HEK293 (cell line): Measurements from ENCODE around the gene CNTFR.

ENCODE experiments used
- CTCF ChIA-PET: fragments of 350-600 bp; formaldehyde crosslinking; extraction: SDS; loops from one replicate; lab custom pipeline; 2021; ENCODE audit warnings: antibody characterized with exemption; lab: Yijun Ruan, JAX
- POLR2A ChIA-PET: fragments of 300-600 bp; formaldehyde crosslinking; extraction: SDS; loops from one replicate; lab custom pipeline; 2020; ENCODE audit warnings: antibody characterized with exemption, inconsistent platforms; lab: Yijun Ruan, JAX
- H3K27ac ChIP-seq: fragments of 200-500 bp; sonication (Bioruptor generic); 2 replicates; pipeline ENCODE4 v1.5.1; 2014; ENCODE audit warnings: low read depth, low read length, control low read depth, inconsistent platforms; ENCODE audit errors: extremely low read depth
- H3K36me3 ChIP-seq, 2 experiments: fragments of 200-500 bp in 1 of 2; sonication (Bioruptor generic) in 1 of 2; 1 replicate in 1 of 2; 2 replicates in 1 of 2; pipeline ENCODE4 v1.5.1; 2014 to 2017; ENCODE audit warnings: inconsistent platforms in 2 of 2, low read length in 2 of 2; ENCODE audit not compliant: control insufficient read depth in 2 of 2, insufficient read depth in 1 of 2
- H3K4me1 ChIP-seq: fragments of 200-500 bp; sonication (Bioruptor generic); 2 replicates; pipeline ENCODE4 v1.5.1; 2014; ENCODE audit warnings: mild to moderate bottlenecking, low read length, inconsistent platforms; ENCODE audit not compliant: control insufficient read depth, insufficient read depth
- H3K4me3 ChIP-seq: 2 replicates; pipeline ENCODE4 v1.5.1; 2011; ENCODE audit warnings: low read depth, mild to moderate bottlenecking, control low read depth, low read length, moderate library complexity
- H3K9me3 ChIP-seq: fragments of 200-500 bp; sonication (Bioruptor generic); 2 replicates; pipeline ENCODE4 v1.5.1; 2014; ENCODE audit warnings: low read depth, low read length, inconsistent platforms; ENCODE audit not compliant: control insufficient read depth, insufficient read depth
- AEBP2 ChIP-seq: fragments of 450-650 bp; formaldehyde crosslinking; IDR thresholded peaks from 2 replicates; pipeline ENCODE4 v1.5.1; 2016; ENCODE audit warnings: missing biosample characterization, missing genetic modification characterization, borderline replicate concordance
- GFI1B ChIP-seq: fragments of 450-650 bp; formaldehyde crosslinking; IDR thresholded peaks from 2 replicates; pipeline ENCODE4 v1.5.1; 2016; ENCODE audit warnings: missing biosample characterization, missing genetic modification characterization
- KLF8 ChIP-seq: fragments of 450-650 bp; formaldehyde crosslinking; IDR thresholded peaks from 2 replicates; pipeline ENCODE4 v1.5.1; 2016; ENCODE audit warnings: missing biosample characterization, missing genetic modification characterization
- PRDM4 ChIP-seq: fragments of 450-650 bp; formaldehyde crosslinking; IDR thresholded peaks from 2 replicates; pipeline ENCODE4 v1.5.1; 2017; ENCODE audit warnings: missing biosample characterization, missing genetic modification characterization
- REPIN1 ChIP-seq: fragments of 450-650 bp; formaldehyde crosslinking; IDR thresholded peaks from 2 replicates; pipeline ENCODE4 v1.5.1; 2017; ENCODE audit warnings: missing biosample characterization, missing genetic modification characterization, low read depth
- YY2 ChIP-seq: fragments of 450-650 bp; formaldehyde crosslinking; IDR thresholded peaks from 2 replicates; pipeline ENCODE4 v1.5.1; 2016; ENCODE audit warnings: missing biosample characterization, missing genetic modification characterization
- ZBTB48 ChIP-seq: fragments of 450-650 bp; formaldehyde crosslinking; IDR thresholded peaks from 2 replicates; pipeline ENCODE4 v1.5.1; 2016; ENCODE audit warnings: missing biosample characterization, missing genetic modification characterization
- ZFP3 ChIP-seq: fragments of 450-650 bp; formaldehyde crosslinking; IDR thresholded peaks from 2 replicates; pipeline ENCODE4 v1.5.1; 2016; ENCODE audit warnings: low read depth, missing biosample characterization, missing genetic modification characterization
- ZNF10 ChIP-seq: fragments of 450-650 bp; formaldehyde crosslinking; IDR thresholded peaks from 2 replicates; pipeline ENCODE4 v1.5.1; 2017; ENCODE audit warnings: missing biosample characterization, missing genetic modification characterization
- ZNF112 ChIP-seq: fragments of 450-650 bp; formaldehyde crosslinking; IDR thresholded peaks from 2 replicates; pipeline ENCODE4 v1.5.0; 2017; ENCODE audit warnings: missing biosample characterization, missing genetic modification characterization
- ZNF133 ChIP-seq: fragments of 450-650 bp; formaldehyde crosslinking; IDR thresholded peaks from 2 replicates; pipeline ENCODE4 v1.5.1; 2016; ENCODE audit warnings: missing biosample characterization, missing genetic modification characterization
- ZNF138 ChIP-seq: fragments of 450-650 bp; formaldehyde crosslinking; IDR thresholded peaks from 2 replicates; pipeline ENCODE4 v1.5.1; 2016; ENCODE audit warnings: missing biosample characterization, missing genetic modification characterization, borderline replicate concordance
- ZNF157 ChIP-seq: fragments of 450-650 bp; formaldehyde crosslinking; IDR thresholded peaks from 2 replicates; pipeline ENCODE4 v1.5.1; 2016; ENCODE audit warnings: missing biosample characterization, missing genetic modification characterization
- ZNF214 ChIP-seq: fragments of 450-650 bp; formaldehyde crosslinking; IDR thresholded peaks from 2 replicates; pipeline ENCODE4 v1.5.1; 2017; ENCODE audit warnings: missing biosample characterization, mild to moderate bottlenecking, missing genetic modification characterization, borderline replicate concordance
- ZNF223 ChIP-seq: fragments of 450-650 bp; formaldehyde crosslinking; IDR thresholded peaks from 2 replicates; pipeline ENCODE4 v1.5.1; 2016; ENCODE audit warnings: missing biosample characterization, missing genetic modification characterization
- ZNF23 ChIP-seq: fragments of 450-650 bp; formaldehyde crosslinking; IDR thresholded peaks from 2 replicates; pipeline ENCODE4 v1.5.1; 2016; ENCODE audit warnings: missing biosample characterization, missing genetic modification characterization, borderline replicate concordance
- ZNF350 ChIP-seq: fragments of 450-650 bp; formaldehyde crosslinking; IDR thresholded peaks from 2 replicates; pipeline ENCODE4 v1.5.0; 2017; ENCODE audit warnings: missing biosample characterization, mild to moderate bottlenecking, missing genetic modification characterization
- ZNF391 ChIP-seq: fragments of 450-650 bp; formaldehyde crosslinking; IDR thresholded peaks from 2 replicates; pipeline ENCODE4 v1.5.1; 2016; ENCODE audit warnings: low read depth, missing biosample characterization, missing genetic modification characterization, borderline replicate concordance
- ZNF394 ChIP-seq: fragments of 450-650 bp; formaldehyde crosslinking; IDR thresholded peaks from 2 replicates; pipeline ENCODE4 v1.5.1; 2016; ENCODE audit warnings: missing biosample characterization, missing genetic modification characterization, mild to moderate bottlenecking, moderate library complexity, borderline replicate concordance
- ZNF510 ChIP-seq: fragments of 450-650 bp; formaldehyde crosslinking; IDR thresholded peaks from 2 replicates; pipeline ENCODE4 v1.5.1; 2018; ENCODE audit warnings: mild to moderate bottlenecking, missing genetic modification characterization, missing biosample characterization; ENCODE audit not compliant: insufficient replicate concordance
- ZNF571 ChIP-seq: fragments of 450-650 bp; formaldehyde crosslinking; IDR thresholded peaks from 2 replicates; pipeline ENCODE4 v1.5.0; 2017; ENCODE audit warnings: missing biosample characterization, missing genetic modification characterization
- ZNF624 ChIP-seq: fragments of 450-650 bp; formaldehyde crosslinking; IDR thresholded peaks from 2 replicates; pipeline ENCODE4 v1.5.1; 2017; ENCODE audit warnings: missing biosample characterization, missing genetic modification characterization
- ZNF660 ChIP-seq: fragments of 450-650 bp; IDR thresholded peaks from 2 replicates; pipeline ENCODE4 v1.5.1; 2018; ENCODE audit warnings: missing biosample characterization, mild to moderate bottlenecking, missing genetic modification characterization
- ZNF791 ChIP-seq: fragments of 450-650 bp; formaldehyde crosslinking; IDR thresholded peaks from 2 replicates; pipeline ENCODE4 v1.5.1; 2016; ENCODE audit warnings: missing biosample characterization, missing genetic modification characterization
- TF ChIP-seq, protein P1 (sequence below): fragments of 450-650 bp; formaldehyde crosslinking; IDR thresholded peaks from 2 replicates; pipeline ENCODE4 v1.5.1; 2016; ENCODE audit warnings: missing biosample characterization, missing genetic modification characterization

CNTFR gene

DNA sequence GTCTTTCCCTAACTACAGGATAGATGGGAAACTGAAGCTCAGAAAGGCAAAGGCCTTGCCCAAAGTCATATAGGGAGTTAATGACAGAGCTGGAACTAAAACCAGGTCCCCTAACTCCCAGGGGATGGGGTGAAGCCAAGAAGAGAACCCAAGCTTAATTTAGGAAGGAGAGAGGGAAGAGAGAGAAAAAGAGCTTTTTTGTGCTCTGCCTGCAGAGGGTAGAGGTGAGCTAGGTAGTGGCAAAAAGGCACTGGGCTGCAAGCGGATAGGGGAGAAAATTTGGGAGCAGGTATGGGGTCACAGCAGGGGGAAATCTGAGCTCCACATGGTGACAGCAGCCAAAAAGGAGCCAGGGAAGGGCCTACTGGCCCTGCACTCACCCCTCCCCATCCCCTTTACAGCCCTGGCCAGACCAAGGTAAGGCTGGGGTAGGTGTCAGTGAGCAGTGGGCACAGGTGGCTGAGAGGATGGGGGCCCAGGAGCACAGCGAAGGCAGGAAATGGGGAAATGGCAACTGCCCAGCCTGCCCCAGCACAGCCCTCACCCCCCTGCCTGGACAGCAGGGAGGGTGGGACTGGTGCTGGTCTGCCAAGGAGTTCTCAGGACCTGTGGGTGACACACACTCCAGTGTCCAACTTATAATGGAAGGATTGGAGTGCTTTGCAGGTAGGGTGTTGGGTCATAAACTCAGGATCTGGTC, 70.1 kb downstream of the CNTFR start:
- Histone ChIP-seq H3K4me3 (no peak overlapping the region), H3K9me3 (no peaks in the 10 kb centered on the region), H3K27ac (no peak overlapping the region), H3K4me1 (no peaks in the 10 kb centered on the region), H3K36me3 (no peaks in the 10 kb centered on the region)
- no peak for TF ChIP-seq ZNF112 (tag by site-specific recombination)
- no peak for TF ChIP-seq YY2 (tag by site-specific recombination)
- TF ChIP-seq, protein P1, sequence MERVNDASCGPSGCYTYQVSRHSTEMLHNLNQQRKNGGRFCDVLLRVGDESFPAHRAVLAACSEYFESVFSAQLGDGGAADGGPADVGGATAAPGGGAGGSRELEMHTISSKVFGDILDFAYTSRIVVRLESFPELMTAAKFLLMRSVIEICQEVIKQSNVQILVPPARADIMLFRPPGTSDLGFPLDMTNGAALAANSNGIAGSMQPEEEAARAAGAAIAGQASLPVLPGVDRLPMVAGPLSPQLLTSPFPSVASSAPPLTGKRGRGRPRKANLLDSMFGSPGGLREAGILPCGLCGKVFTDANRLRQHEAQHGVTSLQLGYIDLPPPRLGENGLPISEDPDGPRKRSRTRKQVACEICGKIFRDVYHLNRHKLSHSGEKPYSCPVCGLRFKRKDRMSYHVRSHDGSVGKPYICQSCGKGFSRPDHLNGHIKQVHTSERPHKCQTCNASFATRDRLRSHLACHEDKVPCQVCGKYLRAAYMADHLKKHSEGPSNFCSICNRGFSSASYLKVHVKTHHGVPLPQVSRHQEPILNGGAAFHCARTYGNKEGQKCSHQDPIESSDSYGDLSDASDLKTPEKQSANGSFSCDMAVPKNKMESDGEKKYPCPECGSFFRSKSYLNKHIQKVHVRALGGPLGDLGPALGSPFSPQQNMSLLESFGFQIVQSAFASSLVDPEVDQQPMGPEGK: no peak
- TF ChIP-seq ZNF660 (tag by site-specific recombination): no peak
- no peak for TF ChIP-seq ZNF214 (tag by site-specific recombination)
- no peak for TF ChIP-seq ZFP3
- no peak for TF ChIP-seq ZNF791 (tag by site-specific recombination)
- TF ChIP-seq ZNF23 (tag by site-specific recombination): no peak
- no peak for TF ChIP-seq ZNF391 (tag by site-specific recombination)
- TF ChIP-seq ZNF350 (tag by site-specific recombination): no peak
- TF ChIP-seq ZNF138 (tag by site-specific recombination): no peak
- TF ChIP-seq ZNF510 (tag by site-specific recombination): no peak
- TF ChIP-seq ZBTB48 (tag by site-specific recombination): no peak
- TF ChIP-seq ZNF10 (tag by site-specific recombination): no peak
- no peak for TF ChIP-seq GFI1B (tag by site-specific recombination)
- TF ChIP-seq ZNF157 (tag by site-specific recombination): no peak
- no peak for TF ChIP-seq REPIN1 (tag by site-specific recombination)
- no peak for TF ChIP-seq ZNF223 (tag by site-specific recombination)
- ChIA-PET POLR2A (interaction anchor here (1.1 kb wide), 1 partner anchor 39 kb away, joined by 3 read pairs; no protein-coding TSS in a partner anchor), CTCF (interaction anchor here (0.5 to 2.6 kb wide), 14 partner anchors 9 to 464 kb away, joined by 3 to 12 read pairs (median 4); no protein-coding TSS in a partner anchor)

GRCh38 chr9:34518896-34519295, 70.6 kb downstream of the CNTFR start:
- Histone ChIP-seq H3K27ac (no peak overlapping the region), H3K4me1 (no peaks in the 10 kb centered on the region), H3K4me3 (no peak overlapping the region), H3K9me3 (no peaks in the 10 kb centered on the region), H3K36me3 (no peaks in the 10 kb centered on the region)
- POLR2A ChIA-PET: no interaction called here
- TF ChIP-seq ZNF624 (tag by site-specific recombination): no peak
- no peak for TF ChIP-seq ZNF394
- TF ChIP-seq KLF8 (tag by site-specific recombination): no peak
- no peak for TF ChIP-seq AEBP2 (tag by site-specific recombination)
- TF ChIP-seq ZNF571: no peak
- TF ChIP-seq ZNF133: no peak
- no peak for TF ChIP-seq PRDM4 (tag by site-specific recombination)
- CTCF ChIA-PET: interaction anchor here (0.6 to 2.6 kb wide), 12 partner anchors 8 to 463 kb away, joined by 3 to 12 read pairs (median 4); no protein-coding TSS in a partner anchor
